Activated CD4-positive, alpha-beta memory T cell treated with anti-CD3 and anti-CD28 coated beads, Interleukin-2, amount 10 ng/mL, durations not matched to agents 7 days and 5 days (primary cell): ENCODE data around the gene PLK5. TPM values are rescaled to one million over a fixed set of nuclear protein-coding genes. Genes with fewer than 3 reads are reported as not detected.

ENCODE experiments used
- CTCF ChIA-PET: fragments of 350-600 bp; sonication (Branson Sonifier 250); formaldehyde crosslinking; loops from one replicate; lab custom pipeline; 2021; ENCODE audit warnings: antibody characterized with exemption, inconsistent platforms; lab: Charles Lee
- POLR2A ChIA-PET: fragments of 350-600 bp; sonication (Branson Sonifier 250); formaldehyde crosslinking; loops from one replicate; lab custom pipeline; 2021; ENCODE audit warnings: antibody characterized with exemption; lab: Charles Lee
- DNase-seq: peaks from one replicate; pipeline ENCODE4 v3.0.0-alpha.2; 2020
- H3K27ac Mint-ChIP-seq: one replicate; pipeline ENCODE4 v1.8.0; 2021; ENCODE audit warnings: mild to moderate bottlenecking, mixed read lengths
- H3K27me3 Mint-ChIP-seq: one replicate; pipeline ENCODE4 v1.8.0; 2021; ENCODE audit warnings: mixed read lengths
- H3K36me3 Mint-ChIP-seq: one replicate; pipeline ENCODE4 v1.8.0; 2021; ENCODE audit warnings: low read depth, mixed read lengths
- H3K4me1 Mint-ChIP-seq: one replicate; pipeline ENCODE4 v1.8.0; 2021; ENCODE audit warnings: mixed read lengths
- H3K4me3 Mint-ChIP-seq: one replicate; pipeline ENCODE4 v1.8.0; 2021; ENCODE audit warnings: mild to moderate bottlenecking, mixed read lengths
- H3K9me3 Mint-ChIP-seq: one replicate; pipeline ENCODE4 v1.8.0; 2021; ENCODE audit warnings: mixed read lengths
- total RNA-seq, 2 experiments: library from RNA; stranded (reverse); gene quantifications; one replicate each; pipeline ENCODE4 v1.2.3, GENCODE V29; 2021

The PLK5 gene
- total RNA-seq, 2 experiments from 2014 or later = not detected

DNA sequence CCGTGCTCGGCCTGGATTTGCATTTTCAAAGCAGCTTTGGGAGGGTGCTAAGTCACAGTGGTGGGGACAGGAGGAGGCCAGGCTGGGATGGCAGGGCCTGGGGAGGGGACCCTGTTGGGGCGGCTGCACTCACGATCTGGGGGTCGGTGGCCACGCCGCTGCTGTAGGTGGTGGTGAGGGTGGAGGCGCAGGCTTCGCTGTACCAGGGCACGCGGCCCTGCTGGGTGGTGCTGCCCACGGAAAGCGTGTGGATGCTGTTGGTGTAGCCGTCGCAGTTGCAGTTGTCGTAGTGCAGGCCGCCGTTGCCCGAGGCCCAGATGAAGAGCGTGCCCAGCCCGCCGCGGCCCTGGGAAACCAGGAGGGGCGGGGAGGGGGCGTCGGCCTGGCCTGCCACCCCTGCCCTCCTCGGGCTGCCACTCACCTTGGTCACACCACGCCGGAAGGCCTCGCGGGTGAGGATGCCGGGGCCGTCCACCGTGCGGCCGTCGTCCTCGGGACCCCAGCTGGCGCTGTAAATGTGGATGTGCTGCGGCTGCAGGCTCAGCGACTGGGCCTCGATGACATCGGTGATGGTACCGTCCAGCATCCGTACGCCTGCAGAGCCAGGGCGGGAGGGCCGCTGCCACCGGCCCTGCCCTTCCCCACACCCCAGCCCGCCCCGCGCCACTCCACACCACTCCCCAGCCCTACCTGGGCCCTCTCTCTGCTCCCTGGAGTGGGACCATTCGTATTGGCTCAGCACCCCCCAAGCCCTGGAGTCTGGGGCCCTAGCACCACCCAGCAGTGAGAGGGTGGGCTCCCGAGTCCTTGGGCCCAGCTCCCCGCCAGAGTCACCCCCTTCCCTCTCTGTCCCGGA is 36.9 kb upstream of the PLK5 start:
- ChIA-PET POLR2A (no interaction called here), CTCF (no interaction called here)
- Mint-ChIP-seq H3K27me3 (peaks cover 4% of the 10 kb centered on the region), H3K4me1 (peaks cover 13% of the 10 kb centered on the region), H3K4me3 (no peak overlapping the region), H3K27ac (no peak overlapping the region), H3K36me3 (no peaks in the 10 kb centered on the region), H3K9me3 (no peaks in the 10 kb centered on the region)
- DNase-seq = no peak

DNA sequence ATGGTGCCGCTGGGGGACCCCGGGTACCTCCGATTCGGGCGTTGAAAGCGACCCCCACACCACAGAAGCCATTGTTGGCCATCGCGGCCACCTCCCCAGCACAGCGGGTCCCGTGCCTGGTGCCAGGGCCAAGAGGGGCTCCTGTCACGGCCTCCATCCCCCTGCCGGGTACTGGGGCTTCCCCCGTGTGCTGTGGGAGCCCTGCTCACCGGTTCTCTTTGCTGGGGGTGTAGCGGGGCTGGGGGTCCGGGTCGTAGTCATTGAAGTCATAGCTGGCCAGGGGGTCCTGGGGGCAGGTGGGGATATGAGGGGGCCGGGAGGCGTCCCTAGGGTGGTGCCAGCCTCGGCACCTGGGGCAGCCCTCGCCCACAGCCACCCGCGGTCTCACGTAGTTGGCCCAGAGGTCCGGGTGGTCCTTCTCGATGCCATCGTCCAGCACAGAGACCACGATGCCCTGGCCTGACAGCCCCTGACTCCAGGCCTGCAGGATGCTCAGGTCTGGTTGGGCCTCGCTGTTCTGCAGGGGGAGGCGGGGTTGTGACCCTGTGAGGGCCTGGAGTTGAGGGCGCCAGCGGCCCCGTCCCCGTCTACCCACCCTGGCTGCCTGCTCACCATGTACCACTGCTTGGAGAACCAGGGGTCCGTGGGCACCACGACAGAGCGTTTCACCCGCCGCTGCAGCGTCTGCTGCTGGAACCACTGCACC is 36.1 kb upstream of the PLK5 start:
- Mint-ChIP-seq H3K4me1 (peaks cover 15% of the 10 kb centered on the region), H3K36me3 (no peaks in the 10 kb centered on the region), H3K27me3 (peaks cover 9% of the 10 kb centered on the region), H3K9me3 (no peaks in the 10 kb centered on the region), H3K4me3 (no peak overlapping the region), H3K27ac (no peak overlapping the region)
- POLR2A ChIA-PET = no interaction called here
- no peak for DNase-seq
- CTCF ChIA-PET = no interaction called here

- Mint-ChIP-seq H3K27me3 (peaks cover 11% of the 10 kb centered on the region), H3K4me3 (no peak overlapping the region), H3K4me1 (peaks cover 15% of the 10 kb centered on the region), H3K27ac (no peak overlapping the region), H3K36me3 (no peaks in the 10 kb centered on the region), H3K9me3 (no peaks in the 10 kb centered on the region)
- POLR2A ChIA-PET = no interaction called here
- no peak for DNase-seq
- CTCF ChIA-PET = no interaction called here
Observed at GRCh38 chr19:1488282-1488601, 35.6 kb upstream of the PLK5 start.

DNA sequence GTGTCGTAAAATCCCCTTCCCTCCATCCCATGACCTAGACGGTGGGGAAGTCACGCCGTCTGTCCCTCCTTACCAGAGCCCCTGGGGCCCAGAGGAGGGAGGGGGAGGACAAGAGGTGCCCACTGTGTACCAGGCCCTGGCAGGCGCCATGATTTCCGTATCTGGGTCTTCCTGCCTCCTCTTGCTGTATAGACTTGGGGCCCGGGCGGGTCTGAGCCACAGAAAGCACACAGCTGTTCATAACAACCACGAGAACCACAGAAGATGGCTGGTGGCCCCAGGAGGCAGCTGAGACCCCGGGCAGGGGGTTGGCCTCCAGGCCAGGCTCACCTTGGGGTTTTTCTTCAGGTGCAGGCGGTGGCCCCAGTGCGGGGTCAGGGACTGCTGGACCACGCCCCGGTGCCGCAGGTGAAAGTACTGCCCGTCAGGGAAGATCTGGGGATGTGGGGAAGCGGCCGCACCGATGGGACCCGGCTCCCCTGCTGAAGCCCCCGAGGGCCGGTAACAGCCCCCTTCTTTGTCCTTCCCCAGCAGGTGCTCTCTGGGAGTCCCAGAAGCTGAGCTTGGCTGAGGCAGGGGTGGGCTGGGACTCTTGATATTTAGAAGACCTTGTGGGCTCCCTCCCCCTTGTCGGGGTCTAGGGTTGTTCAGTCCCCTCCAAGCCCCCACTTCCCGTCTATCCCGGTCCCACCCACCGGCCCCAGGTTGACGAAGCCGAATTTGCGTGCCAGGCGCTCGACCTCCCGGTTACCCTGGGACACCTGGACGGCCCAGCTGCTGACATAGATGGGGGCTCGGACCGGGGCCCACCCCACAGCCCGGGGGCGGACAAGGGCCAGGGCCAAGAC is 34.2 kb upstream of the PLK5 start:
- ChIA-PET POLR2A (interaction anchor here (1.7 kb wide), 1 partner anchor 18 kb away, joined by 4 read pairs; no protein-coding TSS in a partner anchor), CTCF (interaction anchor here (0.6 kb wide), 1 partner anchor 349 kb away, joined by 3 read pairs; no protein-coding TSS in a partner anchor)
- no peak for DNase-seq
- H3K4me3 Mint-ChIP-seq = peak overlapping the region; percentile 46
- H3K4me1 Mint-ChIP-seq = peaks cover 15% of the 10 kb centered on the region
- no peaks in the 10 kb centered on the region for H3K9me3 Mint-ChIP-seq
- no peak overlapping the region for H3K27ac Mint-ChIP-seq
- H3K27me3 Mint-ChIP-seq = peaks cover 11% of the 10 kb centered on the region
- H3K36me3 Mint-ChIP-seq = no peaks in the 10 kb centered on the region

- Mint-ChIP-seq H3K4me3 (peak within 1 kb of the TSS; percentile 82), H3K27me3 (peaks cover 11% of the 10 kb centered on the region), H3K36me3 (no peaks in the 10 kb centered on the region), H3K4me1 (peaks cover 15% of the 10 kb centered on the region), H3K27ac (peak within 1 kb of the TSS; percentile 69), H3K9me3 (no peaks in the 10 kb centered on the region)
- ChIA-PET POLR2A (interaction anchor here (0.9 to 1.7 kb wide), 3 partner anchors 17 to 115 kb away, joined by 3 to 4 read pairs (median 3); partner anchors contain the start of gene UQCR11), CTCF (interaction anchor here (0.6 to 1.0 kb wide), 8 partner anchors 12 to 297 kb away, joined by 3 to 5 read pairs (median 3); no protein-coding TSS in a partner anchor)
- peak; percentile 98 for DNase-seq
Observed at GRCh38 chr19:1490311-1491113, 33.4 kb upstream of the PLK5 start, which contains the start of gene PCSK4. TSS of gene PCSK4 (minus strand) at chr19:1490350. CDS start at chr19:1490346, 4 bp downstream.

DNA sequence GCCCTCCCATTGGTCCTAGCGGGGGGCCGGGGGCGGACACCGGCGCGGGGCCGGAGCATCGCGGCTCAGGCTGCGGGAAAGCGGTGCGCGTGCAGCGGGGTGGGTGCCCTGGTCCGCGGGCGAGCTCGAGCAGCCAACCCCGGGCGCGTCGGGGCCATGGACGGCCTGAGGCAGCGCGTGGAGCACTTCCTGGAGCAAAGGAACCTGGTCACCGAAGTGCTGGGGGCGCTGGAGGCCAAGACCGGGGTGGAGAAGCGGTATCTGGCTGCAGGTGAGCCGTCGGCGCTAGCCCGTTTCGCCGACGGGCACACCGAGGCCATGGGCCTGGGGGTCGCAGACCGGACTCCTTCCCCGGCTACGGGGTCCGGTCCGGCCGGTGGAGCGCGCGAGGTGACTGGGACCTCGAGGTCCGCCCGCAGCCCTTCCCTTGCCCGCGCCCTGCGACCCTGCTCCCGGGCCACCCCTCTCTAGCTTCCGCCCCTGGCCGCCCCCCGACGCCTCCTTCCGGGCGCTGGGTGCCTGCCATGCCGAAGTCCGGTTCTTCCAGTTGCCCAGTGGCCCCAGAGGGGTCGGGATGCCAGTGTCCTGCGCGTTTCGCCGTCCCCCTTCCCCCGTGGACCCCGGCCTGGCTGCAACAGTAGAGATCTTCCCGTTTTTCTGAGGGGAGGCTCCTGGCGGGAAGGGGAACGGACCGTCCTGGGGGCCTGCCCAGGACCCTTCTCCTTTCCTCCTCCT is 32.6 kb upstream of the PLK5 start, which contains the start of gene REEP6:
TSS of gene REEP6 (plus strand) at position 68 of the 735 bp plus-strand sequence. CDS start at position 157, 89 bp downstream.
- ChIA-PET CTCF (interaction anchor here (0.6 to 1.0 kb wide), 9 partner anchors 11 to 297 kb away, joined by 3 to 5 read pairs (median 3); no protein-coding TSS in a partner anchor), POLR2A (interaction anchor here (0.9 to 1.7 kb wide), 3 partner anchors 18 to 114 kb away, joined by 3 to 4 read pairs (median 3); partner anchors contain the start of gene UQCR11)
- H3K9me3 Mint-ChIP-seq = no peaks in the 10 kb centered on the region
- peaks cover 15% of the 10 kb centered on the region for H3K4me1 Mint-ChIP-seq
- peak within 1 kb of the TSS; percentile 69 for H3K27ac Mint-ChIP-seq
- no peaks in the 10 kb centered on the region for H3K36me3 Mint-ChIP-seq
- no peak for DNase-seq
- H3K27me3 Mint-ChIP-seq = peaks cover 11% of the 10 kb centered on the region
- peak within 1 kb of the TSS; percentile 82 for H3K4me3 Mint-ChIP-seq

- H3K36me3 Mint-ChIP-seq = no peaks in the 10 kb centered on the region
- no peak for DNase-seq
- peaks cover 15% of the 10 kb centered on the region for H3K4me1 Mint-ChIP-seq
- H3K9me3 Mint-ChIP-seq = no peaks in the 10 kb centered on the region
- peak overlapping the region; percentile 38 for H3K4me3 Mint-ChIP-seq
- POLR2A ChIA-PET = no interaction called here
- H3K27ac Mint-ChIP-seq = no peak overlapping the region
- CTCF ChIA-PET = interaction anchor here (0.6 kb wide), 1 partner anchor 55 kb away, joined by 4 read pairs; no protein-coding TSS in a partner anchor
- peaks cover 11% of the 10 kb centered on the region for H3K27me3 Mint-ChIP-seq
Observed at GRCh38 chr19:1491849-1492170, 32.1 kb upstream of the PLK5 start.

- Mint-ChIP-seq H3K36me3 (no peaks in the 10 kb centered on the region), H3K4me1 (peaks cover 15% of the 10 kb centered on the region), H3K4me3 (no peak overlapping the region), H3K27me3 (peaks cover 11% of the 10 kb centered on the region), H3K27ac (no peak overlapping the region), H3K9me3 (no peaks in the 10 kb centered on the region)
- ChIA-PET CTCF (no interaction called here), POLR2A (no interaction called here)
- no peak for DNase-seq
Observed at GRCh38 chr19:1492474-1493006, 31.3 kb upstream of the PLK5 start.

DNA sequence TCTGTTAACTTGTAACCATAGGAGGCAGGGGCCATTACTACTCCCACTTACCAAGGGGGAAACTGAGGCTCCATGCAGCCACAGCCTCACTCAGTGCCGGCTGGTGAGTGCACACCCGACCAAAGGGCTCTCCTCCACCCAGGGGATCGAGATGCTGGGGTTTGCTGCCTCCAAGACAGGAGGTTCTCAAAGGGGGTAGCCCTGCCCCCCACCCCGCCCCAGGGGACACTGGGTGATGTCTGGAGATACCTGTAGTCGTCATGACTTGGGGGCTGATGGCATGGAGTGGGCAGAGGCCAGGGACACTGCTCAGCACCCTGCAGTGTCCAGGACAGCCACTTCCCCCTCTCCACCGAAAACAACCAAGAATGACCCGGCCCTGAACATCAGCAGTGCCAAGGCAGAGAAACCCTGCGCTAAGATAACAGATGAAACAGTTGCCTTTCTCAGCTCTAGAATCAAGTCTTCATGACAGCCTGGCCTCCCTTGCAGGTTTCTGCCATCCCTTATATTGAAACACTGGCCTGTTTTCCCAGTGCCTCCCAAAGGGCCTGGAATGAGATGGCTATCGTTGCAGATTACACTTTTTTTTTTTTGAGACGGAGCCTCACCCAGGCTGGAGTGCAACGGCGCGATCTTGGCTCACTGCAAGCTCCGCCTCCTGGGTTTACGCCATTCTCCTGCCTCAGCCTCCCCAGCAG is 29.6 kb upstream of the PLK5 start:
- no peak for DNase-seq
- Mint-ChIP-seq H3K9me3 (no peaks in the 10 kb centered on the region), H3K4me1 (peaks cover 14% of the 10 kb centered on the region), H3K36me3 (no peaks in the 10 kb centered on the region), H3K27ac (no peak overlapping the region), H3K4me3 (no peak overlapping the region), H3K27me3 (peaks cover 11% of the 10 kb centered on the region)
- ChIA-PET POLR2A (no interaction called here), CTCF (interaction anchor here (0.9 kb wide), 1 partner anchor 8 kb away, joined by 3 read pairs; no protein-coding TSS in a partner anchor)

DNA sequence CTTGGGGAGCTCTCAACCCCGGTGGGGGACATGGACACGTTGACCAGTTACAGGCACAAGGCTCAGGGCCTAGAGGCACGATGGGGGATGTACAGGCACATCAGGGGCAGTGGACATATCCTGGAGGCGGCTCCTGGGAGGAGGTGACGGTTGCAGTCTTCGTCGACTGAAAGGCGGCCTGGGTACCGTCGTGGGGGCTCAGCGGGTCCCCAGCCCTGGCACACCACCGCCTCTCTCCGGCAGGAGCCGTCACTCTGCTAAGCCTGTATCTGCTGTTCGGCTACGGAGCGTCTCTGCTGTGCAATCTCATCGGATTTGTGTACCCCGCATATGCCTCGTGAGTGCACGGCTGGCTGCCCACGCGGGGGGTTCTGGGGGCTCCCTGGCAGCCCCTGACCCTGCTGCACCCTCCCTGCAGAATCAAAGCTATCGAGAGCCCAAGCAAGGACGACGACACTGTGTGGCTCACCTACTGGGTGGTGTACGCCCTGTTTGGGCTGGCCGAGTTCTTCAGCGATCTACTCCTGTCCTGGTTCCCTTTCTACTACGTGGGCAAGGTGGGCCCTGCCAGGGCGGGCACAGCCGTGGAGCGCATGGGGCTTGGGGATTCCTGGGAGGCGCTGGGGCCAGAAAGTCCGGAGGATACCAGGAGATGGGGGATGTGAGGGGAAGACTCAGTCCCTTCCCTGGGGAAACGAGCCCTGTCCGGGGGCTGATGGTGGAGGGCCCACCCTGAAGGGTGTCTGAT is 28.7 kb upstream of the PLK5 start:
- POLR2A ChIA-PET = no interaction called here
- H3K4me1 Mint-ChIP-seq = peaks cover 9% of the 10 kb centered on the region

More for the DNA sequence above, 28.7 kb upstream of the PLK5 start:
- Mint-ChIP-seq H3K9me3 (no peaks in the 10 kb centered on the region), H3K27me3 (peaks cover 11% of the 10 kb centered on the region), H3K27ac (no peak overlapping the region), H3K36me3 (no peaks in the 10 kb centered on the region), H3K4me3 (no peak overlapping the region)
- no peak for DNase-seq
- CTCF ChIA-PET = no interaction called here
